DND-41 (cell line): ENCODE data around the gene PPP1R14D.

Experiments used
- ATAC-seq: fragments of 200-7000 bp; cut with Tn5 transposase; 3 replicates; pipeline ENCODE4 v1.9.1; 2021; ENCODE audit warnings: low read depth; ENCODE audit not compliant: insufficient read depth
- DNase-seq: peaks from one replicate; pipeline ENCODE4 v3.0.0-alpha.2; 2020
- H2AFZ ChIP-seq: 2 replicates; pipeline ENCODE4 v1.6.0; 2012; ENCODE audit warnings: low read depth, low read length
- H3K27ac ChIP-seq: 2 replicates; pipeline ENCODE4 v1.5.1; 2012; ENCODE audit warnings: low read length, inconsistent platforms
- H3K27me3 ChIP-seq: fragments of 200-600 bp; sonication (generic); 2 replicates; pipeline ENCODE4 v1.6.0; 2012; ENCODE audit warnings: low read length, mild to moderate bottlenecking, inconsistent platforms; ENCODE audit not compliant: insufficient read depth, poor library complexity
- H3K36me3 ChIP-seq: 2 replicates; pipeline ENCODE4 v1.5.1; 2012; ENCODE audit warnings: low read length, inconsistent platforms; ENCODE audit not compliant: insufficient read depth
- H3K4me1 ChIP-seq: 2 replicates; pipeline ENCODE4 v1.5.1; 2012; ENCODE audit warnings: mild to moderate bottlenecking, low read length; ENCODE audit not compliant: insufficient read depth
- H3K4me2 ChIP-seq: 2 replicates; pipeline ENCODE4 v1.6.0; 2012; ENCODE audit warnings: mild to moderate bottlenecking, moderate library complexity, low read length, inconsistent platforms; ENCODE audit not compliant: insufficient read depth
- H3K4me3 ChIP-seq, 2 experiments: fragments of 200-600 bp in 1 of 2; shearing (Covaris generic) in 1 of 2; 2 replicates each; pipeline ENCODE4 v1.5.1; 2012 to 2016; ENCODE audit warnings: inconsistent platforms in 2 of 2, low read length in 2 of 2, mild to moderate bottlenecking in 2 of 2, low read depth in 1 of 2, moderate library complexity in 1 of 2
- H3K79me2 ChIP-seq: 2 replicates; pipeline ENCODE4 v1.6.0; 2012; ENCODE audit warnings: low read length, inconsistent platforms; ENCODE audit not compliant: insufficient read depth
- H3K9ac ChIP-seq: 2 replicates; pipeline ENCODE4 v1.6.0; 2012; ENCODE audit warnings: low read depth, mild to moderate bottlenecking, inconsistent platforms, low read length, moderate library complexity
- H3K9me3 ChIP-seq: 2 replicates; pipeline ENCODE4 v1.5.1; 2012; ENCODE audit warnings: low read length, moderate library complexity, mild to moderate bottlenecking, inconsistent platforms; ENCODE audit not compliant: insufficient read depth, severe bottlenecking
- H4K20me1 ChIP-seq: 2 replicates; pipeline ENCODE4 v1.6.0; 2012; ENCODE audit warnings: low read length; ENCODE audit not compliant: insufficient read depth
- EZH2 ChIP-seq: IDR thresholded peaks from 3 replicates; pipeline ENCODE4 v1.6.1; 2012; ENCODE audit warnings: borderline replicate concordance, low read depth, mild to moderate bottlenecking, moderate library complexity, low read length, inconsistent platforms; ENCODE audit not compliant: severe bottlenecking
- TF ChIP-seq, protein P1 (sequence below): IDR thresholded peaks from 2 replicates; pipeline ENCODE4 v1.5.1; 2012; ENCODE audit warnings: borderline replicate concordance, low read length, moderate library complexity, mild to moderate bottlenecking; ENCODE audit not compliant: poor library complexity, severe bottlenecking; ENCODE audit errors: extremely low read depth

Gene PPP1R14D

GRCh38 chr15:40792394-40792793, 36.1 kb downstream of the PPP1R14D start:
- Histone ChIP-seq H3K27me3 (no peaks in the 10 kb centered on the region), H2AFZ (no peak overlapping the region), H3K4me2 (no peak overlapping the region), H3K27ac (no peak overlapping the region), H3K9me3 (no peaks in the 10 kb centered on the region), H3K9ac (no peak overlapping the region), H3K36me3 (no peaks in the 10 kb centered on the region; the same call in 1 of the 2 replicates), H4K20me1 (peaks cover 13% of the 10 kb centered on the region), H3K79me2 (peaks cover 40% of the 10 kb centered on the region), H3K4me1 (peaks cover 20% of the 10 kb centered on the region), H3K4me3 (no peak overlapping the region)
- TF ChIP-seq, protein P1, sequence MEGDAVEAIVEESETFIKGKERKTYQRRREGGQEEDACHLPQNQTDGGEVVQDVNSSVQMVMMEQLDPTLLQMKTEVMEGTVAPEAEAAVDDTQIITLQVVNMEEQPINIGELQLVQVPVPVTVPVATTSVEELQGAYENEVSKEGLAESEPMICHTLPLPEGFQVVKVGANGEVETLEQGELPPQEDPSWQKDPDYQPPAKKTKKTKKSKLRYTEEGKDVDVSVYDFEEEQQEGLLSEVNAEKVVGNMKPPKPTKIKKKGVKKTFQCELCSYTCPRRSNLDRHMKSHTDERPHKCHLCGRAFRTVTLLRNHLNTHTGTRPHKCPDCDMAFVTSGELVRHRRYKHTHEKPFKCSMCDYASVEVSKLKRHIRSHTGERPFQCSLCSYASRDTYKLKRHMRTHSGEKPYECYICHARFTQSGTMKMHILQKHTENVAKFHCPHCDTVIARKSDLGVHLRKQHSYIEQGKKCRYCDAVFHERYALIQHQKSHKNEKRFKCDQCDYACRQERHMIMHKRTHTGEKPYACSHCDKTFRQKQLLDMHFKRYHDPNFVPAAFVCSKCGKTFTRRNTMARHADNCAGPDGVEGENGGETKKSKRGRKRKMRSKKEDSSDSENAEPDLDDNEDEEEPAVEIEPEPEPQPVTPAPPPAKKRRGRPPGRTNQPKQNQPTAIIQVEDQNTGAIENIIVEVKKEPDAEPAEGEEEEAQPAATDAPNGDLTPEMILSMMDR, result no peak
- no peak for TF ChIP-seq EZH2
- ATAC-seq (no peak), DNase-seq (no peak)

DNA sequence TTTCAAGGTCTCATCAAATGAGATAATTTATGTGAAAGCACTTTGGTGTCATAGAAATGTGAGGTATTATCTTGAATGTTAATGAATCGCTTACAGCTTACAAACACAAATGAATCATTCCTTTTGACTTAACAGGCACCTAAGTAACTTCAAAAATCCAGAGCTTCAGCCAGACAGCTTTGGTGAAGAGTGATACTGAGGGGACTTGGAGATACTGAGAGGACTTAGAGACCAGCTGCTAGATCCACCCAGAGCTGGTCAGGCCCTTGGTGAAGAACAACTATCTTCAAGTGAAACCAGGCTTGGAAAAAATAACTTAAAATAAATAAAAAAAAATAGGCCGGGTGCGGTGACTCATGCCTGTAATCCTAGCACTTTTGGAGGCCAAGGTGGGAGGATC, 37.8 kb downstream of the PPP1R14D start:
- ATAC-seq (no peak), DNase-seq (no peak)
- H3K9me3 ChIP-seq, result no peaks in the 10 kb centered on the region
- H2AFZ ChIP-seq, result no peak overlapping the region
- H3K4me3 ChIP-seq, result no peak overlapping the region
- H3K9ac ChIP-seq, result no peak overlapping the region
- no peak overlapping the region for H3K4me2 ChIP-seq
- H4K20me1 ChIP-seq, result peaks cover 26% of the 10 kb centered on the region; the same call in 1 of the 2 replicates
- H3K4me1 ChIP-seq, result peaks cover 33% of the 10 kb centered on the region
- no peak for TF ChIP-seq EZH2
- TF ChIP-seq, protein P1, result no peak
- no peak overlapping the region for H3K27ac ChIP-seq
- H3K79me2 ChIP-seq, result peaks cover 37% of the 10 kb centered on the region
- H3K27me3 ChIP-seq, result no peaks in the 10 kb centered on the region
- H3K36me3 ChIP-seq, result no peaks in the 10 kb centered on the region; the same call in 1 of the 2 replicates

- peaks cover 33% of the 10 kb centered on the region for H3K4me1 ChIP-seq
- H2AFZ ChIP-seq, result no peak overlapping the region
- H3K4me2 ChIP-seq, result no peak overlapping the region
- TF ChIP-seq, protein P1, result no peak
- no peak for TF ChIP-seq EZH2
- no peaks in the 10 kb centered on the region; the same call in 1 of the 2 replicates for H3K36me3 ChIP-seq
- no peaks in the 10 kb centered on the region for H3K27me3 ChIP-seq
- DNase-seq, result no peak
- no peak overlapping the region for H3K4me3 ChIP-seq
- peaks cover 40% of the 10 kb centered on the region for H3K79me2 ChIP-seq
- H4K20me1 ChIP-seq, result peaks cover 31% of the 10 kb centered on the region; the same call in 1 of the 2 replicates
- no peak for ATAC-seq
- no peaks in the 10 kb centered on the region for H3K9me3 ChIP-seq
- no peak overlapping the region for H3K9ac ChIP-seq
- H3K27ac ChIP-seq, result no peak overlapping the region
These were observed 38.5 kb downstream of the PPP1R14D start for GRCh38 chr15:40789999-40790398.

GRCh38 chr15:40789119-40789518, 39.4 kb downstream of the PPP1R14D start:
- Histone ChIP-seq H2AFZ (no peak overlapping the region), H3K4me2 (no peak overlapping the region), H3K27me3 (no peaks in the 10 kb centered on the region), H3K9ac (no peak overlapping the region), H3K79me2 (peaks cover 43% of the 10 kb centered on the region), H3K9me3 (no peaks in the 10 kb centered on the region), H3K4me3 (no peak overlapping the region), H4K20me1 (peaks cover 31% of the 10 kb centered on the region; the same call in 1 of the 2 replicates), H3K27ac (no peak overlapping the region; the same call in 1 of the 2 replicates), H3K4me1 (peaks cover 33% of the 10 kb centered on the region), H3K36me3 (peaks cover 2% of the 10 kb centered on the region; the same call in 1 of the 2 replicates)
- TF ChIP-seq EZH2, result no peak
- TF ChIP-seq, protein P1, result no peak
- DNase-seq, result no peak
- no peak for ATAC-seq
